ENCODE results near the gene IQUB. TPM values are rescaled to one million over a fixed set of nuclear protein-coding genes. Genes with fewer than 3 reads are reported as not detected.

The IQUB gene
- total RNA-seq, 3 donors from 2014 or later (not counting 1 experiment from before 2014, with no cell fraction given): 0.09 to 0.45 (median 0.18) TPM

DNA sequence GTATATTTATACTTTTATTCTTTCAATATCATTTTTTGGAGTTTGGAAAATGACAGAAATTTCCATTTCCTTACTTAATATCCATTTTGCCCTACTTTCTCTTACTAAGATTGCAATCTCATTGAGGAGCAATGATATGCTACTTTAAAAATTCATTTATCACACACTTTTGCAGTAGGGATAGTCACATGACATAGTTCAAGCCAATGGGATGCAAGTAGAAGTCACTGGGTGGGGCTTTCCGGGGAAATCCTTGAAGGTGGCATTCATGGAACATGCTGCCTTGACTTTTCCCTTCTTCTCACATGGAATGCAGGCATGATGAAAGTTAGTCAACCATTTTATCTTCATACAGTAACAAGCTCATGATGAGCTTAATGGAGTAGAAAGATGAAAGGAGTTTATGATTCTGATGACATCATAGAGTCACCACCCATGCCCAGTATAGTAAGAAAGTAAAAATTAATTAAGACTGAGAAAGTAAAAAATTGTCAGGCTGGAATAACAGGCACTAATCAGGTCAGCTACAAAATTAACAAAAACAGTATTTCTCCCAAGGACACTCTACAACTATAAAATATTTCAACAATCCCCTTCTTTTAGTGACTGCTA, 33.4 kb downstream of the IQUB start:
- Mint-ChIP-seq H3K27me3 (ENCODE audit: low read depth in 2 of 2) (peaks cover 20 to 64% of the 10 kb centered on the region in 2 donors), H3K4me3 (no peak overlapping the region), H3K9me3 (no peaks in the 10 kb centered on the region), H3K27ac (no peak overlapping the region), H3K36me3 (no peaks in the 10 kb centered on the region), H3K4me1 (no peaks in the 10 kb centered on the region)
- H3K27ac ChIP-seq (ENCODE audit: low read length): no peak overlapping the region
- H3K4me1 ChIP-seq (ENCODE audit: control insufficient read depth, insufficient read depth, low read length): no peaks in the 10 kb centered on the region
- no peak for ATAC-seq
- TF ChIP-seq, protein P1, sequence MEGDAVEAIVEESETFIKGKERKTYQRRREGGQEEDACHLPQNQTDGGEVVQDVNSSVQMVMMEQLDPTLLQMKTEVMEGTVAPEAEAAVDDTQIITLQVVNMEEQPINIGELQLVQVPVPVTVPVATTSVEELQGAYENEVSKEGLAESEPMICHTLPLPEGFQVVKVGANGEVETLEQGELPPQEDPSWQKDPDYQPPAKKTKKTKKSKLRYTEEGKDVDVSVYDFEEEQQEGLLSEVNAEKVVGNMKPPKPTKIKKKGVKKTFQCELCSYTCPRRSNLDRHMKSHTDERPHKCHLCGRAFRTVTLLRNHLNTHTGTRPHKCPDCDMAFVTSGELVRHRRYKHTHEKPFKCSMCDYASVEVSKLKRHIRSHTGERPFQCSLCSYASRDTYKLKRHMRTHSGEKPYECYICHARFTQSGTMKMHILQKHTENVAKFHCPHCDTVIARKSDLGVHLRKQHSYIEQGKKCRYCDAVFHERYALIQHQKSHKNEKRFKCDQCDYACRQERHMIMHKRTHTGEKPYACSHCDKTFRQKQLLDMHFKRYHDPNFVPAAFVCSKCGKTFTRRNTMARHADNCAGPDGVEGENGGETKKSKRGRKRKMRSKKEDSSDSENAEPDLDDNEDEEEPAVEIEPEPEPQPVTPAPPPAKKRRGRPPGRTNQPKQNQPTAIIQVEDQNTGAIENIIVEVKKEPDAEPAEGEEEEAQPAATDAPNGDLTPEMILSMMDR (IDR thresholded peaks at IDR 0.05): no peak
- H3K36me3 ChIP-seq (ENCODE audit: control insufficient read depth, insufficient read depth, low read length): no peaks in the 10 kb centered on the region
- no peak for DNase-seq
- peaks cover 7% of the 10 kb centered on the region for H3K27me3 ChIP-seq (ENCODE audit: control insufficient read depth, insufficient read depth, low read length)
- no peak overlapping the region for H3K4me3 ChIP-seq (ENCODE audit: low read length)
- 100% methylated on average over 1 of the region's 1 CpG for WGBS (ENCODE audit: insufficient coverage)
- intact Hi-C loops (cut with micrococcal nuclease): no loop called here
- peaks cover 5% of the 10 kb centered on the region for H3K9me3 ChIP-seq (ENCODE audit: control insufficient read depth, insufficient read depth, low read length)

DNA sequence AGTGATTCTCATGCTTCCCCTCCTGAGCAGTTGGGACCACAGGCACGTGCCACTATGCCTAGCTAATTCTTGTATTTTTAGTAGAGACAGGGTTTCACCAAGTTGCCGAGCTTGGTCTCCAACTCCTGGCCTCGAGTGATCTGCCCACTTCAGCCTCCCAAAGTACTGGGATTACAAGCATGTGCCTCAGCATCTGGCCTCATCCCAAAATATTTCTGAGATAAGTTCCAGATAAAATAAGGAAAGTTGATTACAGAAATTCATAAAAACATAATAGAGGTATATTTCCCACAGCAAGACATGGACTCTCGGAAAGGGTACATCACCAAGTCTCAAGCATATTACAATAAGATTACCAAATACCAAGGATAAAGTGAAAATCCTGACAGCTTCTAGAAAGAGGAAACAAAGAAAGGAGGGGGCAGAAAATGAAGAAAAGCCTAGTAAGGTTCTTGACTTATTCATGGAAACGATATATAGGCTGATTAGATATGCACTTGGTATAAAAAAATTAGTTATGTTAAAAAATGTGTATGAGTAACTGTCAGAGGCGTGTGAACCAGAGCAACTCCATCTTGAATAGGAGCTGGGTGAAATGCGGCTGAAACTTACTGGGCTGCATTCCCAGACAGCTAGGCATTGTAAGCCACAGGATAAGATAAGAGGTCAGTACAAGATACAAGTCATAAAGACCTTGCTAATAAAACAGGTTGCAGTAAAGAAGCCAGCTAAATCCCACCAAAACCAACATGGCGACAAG, 35.0 kb downstream of the IQUB start:
- Mint-ChIP-seq H3K9me3 (no peaks in the 10 kb centered on the region), H3K36me3 (no peaks in the 10 kb centered on the region), H3K4me1 (no peaks in the 10 kb centered on the region), H3K27me3 (ENCODE audit: low read depth in 2 of 2) (peaks cover 20 to 66% of the 10 kb centered on the region in 2 donors), H3K4me3 (no peak overlapping the region), H3K27ac (no peak overlapping the region)
- intact Hi-C loops (cut with micrococcal nuclease): no loop called here
- no peak for DNase-seq
- TF ChIP-seq, protein P1 (IDR thresholded peaks at IDR 0.05): no peak
- Histone ChIP-seq H3K36me3 (ENCODE audit: control insufficient read depth, insufficient read depth, low read length) (no peaks in the 10 kb centered on the region), H3K4me3 (ENCODE audit: low read length) (no peak overlapping the region), H3K9me3 (ENCODE audit: control insufficient read depth, insufficient read depth, low read length) (no peaks in the 10 kb centered on the region), H3K4me1 (ENCODE audit: control insufficient read depth, insufficient read depth, low read length) (no peaks in the 10 kb centered on the region), H3K27me3 (ENCODE audit: control insufficient read depth, insufficient read depth, low read length) (peaks cover 12% of the 10 kb centered on the region), H3K27ac (ENCODE audit: low read length) (no peak overlapping the region)
- WGBS (ENCODE audit: insufficient coverage): 87% methylated on average over 7 of the region's 8 CpGs
- no peak for ATAC-seq

DNA sequence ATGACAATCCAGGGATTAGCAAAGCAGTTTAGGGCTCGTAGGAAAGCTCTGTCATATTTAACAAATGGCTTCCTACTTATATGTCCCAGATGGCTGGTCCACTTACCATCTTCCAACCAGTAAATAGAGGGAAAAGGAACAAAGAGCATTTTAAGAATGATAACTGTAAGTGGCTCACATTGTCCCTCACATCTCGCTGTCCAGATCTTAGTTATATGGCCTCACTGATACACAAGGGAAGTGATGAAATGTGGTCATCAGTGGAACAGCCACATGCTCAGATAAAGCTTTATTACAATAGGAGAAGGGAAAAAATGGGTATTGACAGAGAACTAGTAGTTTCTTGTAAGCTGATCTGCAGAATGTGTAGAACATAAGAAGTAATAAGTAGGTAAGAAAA, 35.8 kb downstream of the IQUB start:
- TF ChIP-seq, protein P1 (IDR thresholded peaks at IDR 0.05): no peak

More for the DNA sequence above, 35.8 kb downstream of the IQUB start:
- 49% methylated on average over 2 of the region's 2 CpGs for WGBS (ENCODE audit: insufficient coverage)
- Mint-ChIP-seq H3K36me3 (no peaks in the 10 kb centered on the region), H3K27me3 (ENCODE audit: low read depth in 2 of 2) (peaks cover 20 to 62% of the 10 kb centered on the region in 2 donors), H3K9me3 (no peaks in the 10 kb centered on the region), H3K4me3 (no peak overlapping the region), H3K4me1 (no peaks in the 10 kb centered on the region), H3K27ac (no peak overlapping the region)
- DNase-seq (no peak), ATAC-seq (no peak)
- Histone ChIP-seq H3K36me3 (ENCODE audit: control insufficient read depth, insufficient read depth, low read length) (no peaks in the 10 kb centered on the region), H3K4me3 (ENCODE audit: low read length) (no peak overlapping the region), H3K27ac (ENCODE audit: low read length) (no peak overlapping the region), H3K4me1 (ENCODE audit: control insufficient read depth, insufficient read depth, low read length) (no peaks in the 10 kb centered on the region), H3K9me3 (ENCODE audit: control insufficient read depth, insufficient read depth, low read length) (no peaks in the 10 kb centered on the region), H3K27me3 (ENCODE audit: control insufficient read depth, insufficient read depth, low read length) (peaks cover 12% of the 10 kb centered on the region)
- intact Hi-C loops (cut with micrococcal nuclease): no loop called here
